Cardiac fibroblast (primary cell): ENCODE measurements around the gene CHRM5.

ENCODE experiments used
- DNase-seq, 2 donors: peaks; one replicate each; pipeline versions ENCODE4 v3.0.0 to v3.0.0-alpha.2; 2010; ENCODE audit warnings: low read depth in 2 of 2
- H3K4me3 ChIP-seq, 2 donors: replicated peaks in 1 of 2; 1 replicate in 1 of 2; 2 replicates in 1 of 2; pipeline ENCODE4 v1.5.1; 2011; ENCODE audit warnings: low read depth in 2 of 2, low read length in 2 of 2, mild to moderate bottlenecking in 2 of 2, moderate library complexity in 1 of 2
- TF ChIP-seq, protein P1 (sequence below): IDR thresholded peaks from one replicate; pipeline ENCODE4 v1.5.1; 2011; ENCODE audit warnings: low read depth, mild to moderate bottlenecking, low read length, inconsistent platforms

Gene CHRM5

DNA sequence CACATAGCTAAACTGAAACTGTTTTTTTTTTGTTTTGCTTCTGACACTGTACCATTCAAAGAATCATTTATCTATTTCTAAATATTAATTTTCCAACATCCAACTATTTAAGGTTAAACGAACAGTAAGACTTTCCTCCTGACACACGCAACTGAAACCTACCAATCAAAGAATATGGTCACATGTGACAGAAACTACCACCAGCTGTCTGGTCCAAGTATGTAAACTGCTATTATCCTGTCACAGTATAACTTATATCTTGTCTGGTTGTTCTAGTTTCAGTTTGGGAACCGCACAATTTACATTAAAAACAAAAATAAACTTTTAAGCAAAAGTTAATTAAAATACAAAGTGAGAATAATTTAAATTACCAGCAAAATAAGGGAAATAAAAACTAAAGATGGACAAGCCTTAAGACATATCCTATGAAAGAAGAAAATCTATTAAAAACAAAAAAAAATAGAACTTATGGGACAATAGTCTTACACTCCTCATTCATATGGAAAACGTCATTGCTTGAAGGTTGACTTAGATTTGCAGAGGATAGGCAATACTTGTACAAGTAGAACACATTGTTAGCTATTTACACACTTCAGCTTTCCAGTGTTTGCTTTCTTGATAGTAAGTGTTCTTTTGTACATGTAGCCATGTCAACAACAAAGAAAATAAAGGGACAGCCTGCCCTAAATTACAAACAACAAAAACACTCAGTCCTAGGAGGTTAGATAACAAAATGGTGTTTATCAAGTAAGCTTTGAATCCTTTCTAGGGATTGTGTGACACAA lies 26.8 kb upstream of the CHRM5 start:
- DNase-seq, result no peak
- TF ChIP-seq, protein P1, sequence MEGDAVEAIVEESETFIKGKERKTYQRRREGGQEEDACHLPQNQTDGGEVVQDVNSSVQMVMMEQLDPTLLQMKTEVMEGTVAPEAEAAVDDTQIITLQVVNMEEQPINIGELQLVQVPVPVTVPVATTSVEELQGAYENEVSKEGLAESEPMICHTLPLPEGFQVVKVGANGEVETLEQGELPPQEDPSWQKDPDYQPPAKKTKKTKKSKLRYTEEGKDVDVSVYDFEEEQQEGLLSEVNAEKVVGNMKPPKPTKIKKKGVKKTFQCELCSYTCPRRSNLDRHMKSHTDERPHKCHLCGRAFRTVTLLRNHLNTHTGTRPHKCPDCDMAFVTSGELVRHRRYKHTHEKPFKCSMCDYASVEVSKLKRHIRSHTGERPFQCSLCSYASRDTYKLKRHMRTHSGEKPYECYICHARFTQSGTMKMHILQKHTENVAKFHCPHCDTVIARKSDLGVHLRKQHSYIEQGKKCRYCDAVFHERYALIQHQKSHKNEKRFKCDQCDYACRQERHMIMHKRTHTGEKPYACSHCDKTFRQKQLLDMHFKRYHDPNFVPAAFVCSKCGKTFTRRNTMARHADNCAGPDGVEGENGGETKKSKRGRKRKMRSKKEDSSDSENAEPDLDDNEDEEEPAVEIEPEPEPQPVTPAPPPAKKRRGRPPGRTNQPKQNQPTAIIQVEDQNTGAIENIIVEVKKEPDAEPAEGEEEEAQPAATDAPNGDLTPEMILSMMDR, result no peak
- no peak overlapping the region for H3K4me3 ChIP-seq

- no peak overlapping the region for H3K4me3 ChIP-seq
- TF ChIP-seq, protein P1, result no peak
- no peak for DNase-seq
These were observed 22.1 kb upstream of the CHRM5 start for GRCh38 chr15:33946152-33946551.

DNA sequence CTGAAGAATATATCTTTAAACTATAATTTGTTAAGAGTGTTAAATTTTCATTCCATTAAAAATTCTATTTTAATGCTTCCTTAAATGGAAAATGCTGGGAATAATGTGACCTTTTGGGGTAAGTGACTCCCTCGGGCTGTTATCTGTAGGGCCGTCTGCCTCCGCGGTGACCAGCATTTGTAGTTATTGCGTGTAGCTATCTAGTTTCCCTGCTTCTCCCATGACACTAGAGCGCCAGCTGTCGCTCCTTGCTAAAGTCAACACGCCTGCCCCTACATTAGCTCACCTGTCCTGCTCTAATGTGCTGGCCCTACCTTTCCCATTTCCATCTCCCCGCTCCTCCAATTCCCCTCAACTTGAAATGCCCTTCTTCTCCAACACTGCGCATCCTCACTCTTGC lies 12.4 kb upstream of the CHRM5 start:
- TF ChIP-seq, protein P1, result no peak
- no peak overlapping the region for H3K4me3 ChIP-seq
- no peak for DNase-seq

GRCh38 chr15:33956397-33956796 lies 11.9 kb upstream of the CHRM5 start:
- TF ChIP-seq, protein P1, result no peak
- no peak overlapping the region for H3K4me3 ChIP-seq
- peak in 1 of 2 donors; percentile 36 for DNase-seq

DNA sequence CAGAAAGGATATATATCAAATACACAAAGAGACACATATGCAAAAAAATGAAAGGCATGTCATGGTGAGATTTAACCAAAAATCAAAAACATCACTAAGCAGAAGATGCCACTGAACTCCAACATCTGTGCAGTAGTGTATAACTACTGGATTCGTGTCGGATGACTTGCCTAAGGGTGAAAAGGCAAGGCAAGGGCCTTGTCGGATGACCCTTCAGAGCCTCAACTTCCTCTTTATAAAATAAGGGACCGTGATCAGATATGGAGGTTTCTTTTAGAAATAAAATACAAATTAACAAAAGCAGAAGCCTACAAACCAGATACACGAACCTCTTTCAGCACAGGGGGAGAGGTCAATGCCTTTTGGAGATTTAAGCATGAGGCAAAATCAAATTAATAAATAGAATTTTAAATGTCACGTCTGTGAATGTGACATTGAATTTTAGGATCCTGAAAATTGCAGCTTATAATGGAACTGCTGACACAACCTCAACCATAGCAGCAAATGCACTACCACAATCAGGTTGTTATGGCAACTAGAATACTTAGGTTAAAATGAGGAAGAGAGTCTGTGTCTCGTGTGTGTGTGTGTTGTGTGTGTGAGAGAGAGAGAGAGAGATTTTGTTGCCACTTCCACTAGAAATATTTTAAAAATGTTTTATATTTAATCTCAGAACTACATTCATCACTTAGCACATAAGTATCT lies 8.3 kb upstream of the CHRM5 start:
- TF ChIP-seq, protein P1, result no peak

DNA sequence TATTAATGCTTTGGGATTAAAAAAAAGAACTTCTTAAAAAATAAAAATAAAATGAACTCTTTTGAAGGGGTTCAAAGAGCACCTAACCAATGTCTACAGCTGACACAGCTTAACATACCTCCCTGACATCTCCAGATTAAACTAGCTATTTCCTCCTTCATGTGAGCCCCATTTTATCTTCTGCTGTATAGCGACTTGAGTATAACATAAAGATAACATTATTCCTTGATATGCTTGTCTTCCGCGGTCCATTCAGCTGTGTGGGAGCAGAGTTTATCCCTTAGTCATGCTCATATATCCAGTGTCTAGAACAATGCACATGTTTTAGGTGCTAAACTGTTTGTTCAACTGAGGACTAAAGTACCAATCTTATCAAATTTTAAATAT lies 7.8 kb upstream of the CHRM5 start:
- peak in 1 of 2 donors; percentile 29 for DNase-seq
- TF ChIP-seq, protein P1, result no peak
- no peak overlapping the region for H3K4me3 ChIP-seq

More for the DNA sequence above, 8.3 kb upstream of the CHRM5 start:
- H3K4me3 ChIP-seq, result no peak overlapping the region
- DNase-seq, result no peak
